ENCODE measurements around the gene CDH13.
A peak's percentile ranks its signal among the peaks of the same experiment; 100 is the strongest.

The CDH13 gene

DNA sequence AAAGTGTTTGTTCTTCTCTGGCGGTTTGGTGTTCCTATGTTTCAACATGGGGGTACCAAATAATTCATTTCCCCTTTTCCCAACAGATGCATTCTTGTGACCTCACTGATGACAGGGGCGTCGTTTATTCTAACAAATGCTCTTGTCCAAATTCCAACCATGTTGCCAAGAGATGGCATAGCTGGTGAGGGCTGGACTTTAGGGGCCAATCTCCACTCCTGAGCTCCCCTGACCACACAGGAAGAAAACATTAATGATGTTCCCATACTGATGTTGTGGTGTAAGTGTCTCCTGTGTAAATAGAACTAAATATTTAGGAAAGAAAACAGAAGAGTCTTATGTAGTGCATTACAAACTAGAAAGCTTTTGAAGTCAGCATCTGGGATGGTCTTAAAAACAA, 431.6 kb downstream of the CDH13 start:
- DNase-seq (ENCODE audit: low spot score): no peak

GRCh38 chr16:83059237-83059636, 432.5 kb downstream of the CDH13 start:
- no peak for DNase-seq (ENCODE audit: low spot score)

- DNase-seq (ENCODE audit: low spot score): no peak
These were observed 439.2 kb downstream of the CDH13 start for GRCh38 chr16:83066011-83066410.

DNA sequence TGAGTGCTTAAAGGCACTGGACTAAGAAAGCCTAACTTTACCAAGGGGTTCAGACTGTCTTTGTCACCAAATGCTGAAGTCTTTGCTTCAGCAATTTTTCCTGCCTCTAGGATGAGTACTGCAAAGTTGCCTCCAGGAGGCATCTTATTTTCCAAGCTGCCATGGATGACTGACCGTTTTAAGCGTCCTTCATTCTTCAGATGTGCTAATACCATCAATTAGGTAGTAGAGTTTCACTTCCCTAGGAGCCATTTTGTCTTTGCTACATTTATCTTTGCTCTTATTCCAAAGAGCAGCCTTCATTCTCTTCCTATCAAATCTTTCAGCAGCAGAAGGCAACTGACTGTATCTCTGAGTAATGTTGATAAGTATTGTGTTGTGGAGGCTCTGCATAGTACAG, 440.1 kb downstream of the CDH13 start:
- no peak for DNase-seq (ENCODE audit: low spot score)

GRCh38 chr16:83068686-83069085, 441.9 kb downstream of the CDH13 start:
- DNase-seq (ENCODE audit: low spot score): no peak

GRCh38 chr16:83070416-83071209, 443.8 kb downstream of the CDH13 start:
- no peak for DNase-seq (ENCODE audit: low spot score)

DNA sequence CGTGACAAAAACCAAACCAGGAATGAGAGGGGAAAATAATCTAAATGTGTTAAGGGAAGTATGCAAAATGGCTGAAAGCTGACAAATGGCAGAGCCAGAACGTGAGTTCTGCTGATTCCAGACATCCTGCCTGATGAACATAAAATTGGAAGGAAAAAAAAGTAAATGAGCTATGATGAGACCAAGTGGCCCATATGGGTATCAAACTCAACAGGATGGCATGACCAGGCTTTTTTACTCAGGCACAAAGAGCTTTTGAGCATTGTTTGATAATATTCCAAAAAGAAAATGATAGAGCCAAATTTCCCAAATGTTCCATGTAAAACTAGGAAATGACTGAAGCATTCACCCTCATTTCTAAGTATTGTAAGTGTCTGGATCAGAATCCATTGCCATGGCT, 449.2 kb downstream of the CDH13 start:
- no peak for DNase-seq (ENCODE audit: low spot score)

GRCh38 chr16:83083361-83083760, 456.6 kb downstream of the CDH13 start:
- DNase-seq (ENCODE audit: low spot score): no peak

DNA sequence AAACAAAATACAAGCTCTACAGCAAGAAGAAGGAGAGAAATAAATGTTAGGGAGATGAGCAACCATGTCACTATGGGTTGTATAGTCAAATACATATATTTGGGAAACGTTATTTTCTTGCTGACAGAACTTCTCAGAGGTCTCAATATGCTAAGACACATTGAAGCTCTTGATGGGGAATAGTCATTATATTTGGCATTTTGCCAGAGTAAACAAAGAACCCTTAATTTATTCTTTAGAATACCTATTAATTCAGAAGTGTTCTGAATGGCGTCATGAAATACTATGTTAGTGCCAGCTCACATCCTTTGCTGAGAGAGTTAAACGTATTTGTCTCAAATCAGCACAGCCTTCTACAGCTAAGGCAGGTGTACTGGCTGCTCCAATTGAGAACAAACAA, 458.9 kb downstream of the CDH13 start:
- DNase-seq (ENCODE audit: low spot score): no peak

GRCh38 chr16:83095941-83096692, 469.3 kb downstream of the CDH13 start:
- DNase-seq (ENCODE audit: low spot score): no peak

DNA sequence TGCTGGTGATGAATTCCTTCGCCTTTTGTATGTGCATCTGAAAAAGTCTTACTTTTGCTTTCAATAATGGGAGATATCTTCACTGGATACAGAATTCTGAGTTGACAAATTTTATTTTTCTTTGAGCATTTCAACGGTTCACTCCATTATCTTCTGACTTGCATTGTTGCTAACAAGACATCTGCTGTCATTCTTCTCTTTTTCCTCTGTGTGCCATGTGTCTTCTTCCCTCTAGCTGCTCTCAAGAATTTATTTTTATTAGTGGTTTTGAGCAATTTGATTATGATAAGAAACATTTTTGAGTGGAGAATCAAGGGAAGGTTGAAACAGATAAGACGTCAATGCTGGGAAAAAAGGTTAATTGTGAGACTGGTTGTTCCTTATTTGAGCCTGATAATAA, 471.8 kb downstream of the CDH13 start:
- no peak for DNase-seq (ENCODE audit: low spot score)

DNA sequence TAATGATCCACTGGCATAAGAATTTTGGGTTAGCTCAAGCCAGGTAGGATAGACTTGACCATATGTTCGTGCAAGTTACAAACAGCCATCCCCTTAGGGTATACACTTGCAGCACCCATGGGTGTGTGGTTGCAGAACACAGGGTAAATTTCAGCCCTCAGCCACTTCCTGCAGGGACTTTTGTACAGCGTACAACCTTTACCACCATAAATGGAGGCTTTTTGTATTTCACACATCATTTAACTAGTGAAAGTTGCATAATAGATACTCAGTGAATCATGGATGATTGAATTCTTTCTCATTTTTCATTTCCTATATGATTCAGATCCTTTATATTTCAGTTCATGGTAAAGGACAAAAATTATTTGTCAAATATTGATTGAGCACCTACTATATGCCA, 473.9 kb downstream of the CDH13 start:
- DNase-seq (ENCODE audit: low spot score): no peak

DNA sequence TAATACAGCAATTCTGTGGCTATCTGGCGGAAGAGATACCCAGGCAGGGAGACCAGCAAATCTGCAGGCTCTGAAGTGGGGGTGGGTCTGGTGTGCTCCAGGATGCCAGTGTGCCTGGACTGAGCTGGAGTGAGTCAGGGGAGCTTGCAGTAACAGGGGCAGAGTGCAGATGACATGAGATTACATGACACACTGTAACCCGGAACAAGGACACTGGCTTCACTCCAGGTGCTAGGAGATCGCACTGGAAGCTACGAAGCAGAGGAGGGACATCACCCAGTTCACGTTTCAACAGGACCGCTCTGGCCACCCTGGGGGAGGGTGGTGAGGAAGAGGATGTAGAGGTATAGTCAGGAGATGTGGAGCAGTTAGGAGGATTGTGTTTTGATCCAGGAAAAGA, 475.6 kb downstream of the CDH13 start:
- no peak for DNase-seq (ENCODE audit: low spot score)

DNA sequence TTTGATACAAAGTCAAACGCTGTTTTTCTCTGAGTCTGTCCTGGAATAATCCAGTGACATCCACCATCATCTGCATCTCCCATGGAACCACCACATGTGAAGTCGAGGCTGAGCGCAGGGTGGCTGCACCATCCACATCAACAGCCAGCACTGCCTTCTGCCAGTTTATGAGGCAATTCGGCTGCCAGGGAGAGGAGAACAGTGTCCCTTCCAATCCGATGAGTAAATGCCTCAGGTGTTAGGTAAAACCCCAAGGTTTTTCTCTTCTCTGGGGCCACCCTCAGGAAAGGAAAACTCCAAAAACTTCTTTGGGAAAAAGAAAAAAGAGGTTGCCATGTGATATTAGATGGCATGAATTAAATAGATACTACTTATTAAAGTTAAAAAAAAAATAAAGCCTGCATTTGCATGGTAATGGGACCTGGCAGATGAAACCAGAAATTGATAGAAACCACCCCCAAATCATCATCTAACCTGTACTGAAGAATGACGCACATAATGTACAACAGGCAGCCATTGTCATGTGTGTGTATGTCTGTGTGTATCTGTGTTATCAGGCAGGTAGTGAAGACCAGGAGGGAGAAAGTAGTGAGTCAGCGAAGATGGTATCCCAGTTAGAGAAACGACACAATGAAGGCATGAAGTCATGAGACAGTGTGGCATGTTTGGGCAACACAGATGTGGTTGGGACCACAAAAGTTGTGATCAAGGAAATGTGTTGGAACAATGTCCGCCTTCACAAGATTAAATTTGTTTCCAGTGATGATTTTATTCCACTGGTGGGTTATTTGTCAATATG, 478.7 kb downstream of the CDH13 start:
- DNase-seq (ENCODE audit: low spot score): no peak

DNA sequence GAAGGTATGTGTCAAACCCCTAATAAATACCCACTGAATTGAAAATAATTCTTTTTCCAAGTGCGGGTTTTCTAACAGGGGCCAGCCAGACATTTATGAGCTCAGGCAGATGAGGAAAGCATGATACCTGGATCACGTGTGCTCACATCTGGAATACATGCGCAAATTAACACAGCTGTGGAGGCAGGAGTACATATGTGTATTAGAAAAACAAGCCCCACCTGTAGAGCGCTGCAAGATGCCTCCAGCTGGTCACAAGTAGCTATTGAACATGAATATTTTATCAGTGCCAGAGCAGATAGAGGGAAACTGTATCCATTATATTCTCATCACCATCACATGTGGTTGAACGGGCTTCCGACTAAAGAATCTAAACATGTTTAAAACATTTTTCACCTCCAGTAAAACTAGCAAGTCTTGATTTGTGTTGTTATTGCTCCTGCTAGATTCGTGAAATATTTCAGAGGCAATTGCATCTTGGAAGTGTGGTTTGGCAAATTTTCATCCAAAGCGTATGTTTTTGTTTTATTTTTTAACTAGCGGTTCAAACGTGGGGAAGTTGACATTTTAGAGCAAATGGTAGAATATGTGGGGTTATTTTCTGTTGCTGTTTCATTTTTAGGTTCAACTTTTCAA, 482.8 kb downstream of the CDH13 start:
- DNase-seq (ENCODE audit: low spot score): no peak

DNA sequence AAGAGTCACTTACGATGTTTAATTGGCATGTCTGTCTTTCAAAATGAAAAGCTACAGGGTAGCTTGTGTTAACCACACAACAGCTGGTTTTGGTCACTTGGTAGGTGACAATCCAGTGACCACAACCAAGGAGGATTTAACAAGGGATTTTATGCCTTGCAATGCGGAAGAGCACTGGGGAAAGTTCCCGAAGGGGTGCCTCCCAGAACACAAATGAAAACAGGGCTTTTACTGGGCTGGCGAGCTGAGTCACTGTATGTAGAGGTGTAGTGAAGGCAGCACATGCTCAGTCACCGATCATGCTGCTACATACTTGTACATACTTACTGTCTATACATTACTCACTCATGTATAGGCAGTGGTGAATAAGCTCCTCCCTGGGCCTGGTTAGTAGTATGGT, 483.5 kb downstream of the CDH13 start:
- no peak for DNase-seq (ENCODE audit: low spot score)

DNA sequence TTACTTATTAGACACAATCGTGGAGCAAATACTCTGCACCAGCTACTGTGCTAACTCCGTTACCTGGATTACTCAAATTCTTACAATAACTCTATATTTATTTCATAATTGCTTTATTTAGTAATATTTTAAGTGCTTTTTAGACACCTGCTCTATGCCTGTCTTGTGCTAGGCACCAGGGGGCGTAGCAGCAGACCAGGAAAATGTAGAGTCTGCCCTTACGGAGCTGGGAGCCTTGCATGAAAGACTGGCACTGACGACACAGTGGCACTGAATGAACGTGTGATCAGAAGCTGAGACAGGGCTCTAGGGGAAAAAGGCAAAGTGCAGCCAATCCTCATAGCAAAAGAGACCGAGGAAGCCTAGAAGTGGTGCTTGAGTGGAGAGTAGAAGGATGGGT, 486.5 kb downstream of the CDH13 start:
- DNase-seq (ENCODE audit: low spot score): peak; percentile 61

- DNase-seq (ENCODE audit: low spot score): no peak
These were observed 487.0 kb downstream of the CDH13 start for GRCh38 chr16:83113811-83114210.

DNA sequence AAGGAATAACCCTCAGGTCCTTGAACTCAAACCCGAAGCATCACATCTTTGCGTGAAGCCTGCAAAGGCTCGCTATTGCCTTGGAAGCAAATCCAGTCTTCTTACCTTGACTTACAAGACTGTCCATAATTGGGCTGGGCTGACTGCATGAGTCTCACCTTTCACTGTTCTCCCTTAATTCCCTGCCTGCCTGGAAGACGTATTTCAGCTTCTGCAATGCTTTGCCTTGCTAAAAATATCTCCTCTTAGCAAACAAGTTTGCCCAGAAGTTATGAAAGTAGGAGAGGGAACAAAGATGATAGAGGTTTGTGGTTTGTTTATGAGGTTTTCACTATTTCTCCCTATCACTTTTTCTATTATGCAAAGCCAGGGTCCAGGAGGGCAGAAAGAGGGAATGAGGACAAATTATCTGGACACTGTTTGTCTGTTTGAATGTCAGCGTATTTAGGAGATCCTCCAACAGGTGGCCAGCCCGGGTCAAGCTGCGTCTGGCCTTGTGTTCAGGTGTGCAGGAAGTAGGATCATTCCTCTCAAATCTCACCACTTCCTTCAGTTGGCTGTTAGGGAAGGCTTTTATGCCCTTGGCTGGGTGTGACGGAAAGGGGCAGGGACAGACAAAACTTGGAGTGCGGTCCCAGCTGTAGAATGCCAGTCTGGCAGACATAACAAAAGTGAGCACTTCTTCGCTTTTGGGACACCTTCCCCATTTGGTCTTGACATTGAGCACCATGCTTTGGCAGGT, 488.9 kb downstream of the CDH13 start:
- no peak for DNase-seq (ENCODE audit: low spot score)

- no peak for DNase-seq (ENCODE audit: low spot score)
These were observed 489.6 kb downstream of the CDH13 start for GRCh38 chr16:83116274-83116892.

- DNase-seq (ENCODE audit: low spot score): no peak
These were observed 491.0 kb downstream of the CDH13 start for GRCh38 chr16:83117810-83118209.
